CD4-positive, alpha-beta T cell treated with Interferon alpha-2 for 1 hour (primary cell): Measurements from ENCODE around the gene COMP.
"Not testable (repeated sequence)": the region's sequence is repeated elsewhere in the genome, so short reads cannot be mapped to it uniquely, and the experiment has no call there.

ENCODE experiments used
- DNase-seq, 2 donors: peaks; one replicate each; pipeline ENCODE4 v3.0.0-alpha.2; 2020 to 2022

Gene COMP

GRCh38 chr19:18790566-18791314, at the start of gene COMP:
COMP (minus strand) TSS chr19:18791305; CDS start chr19:18791269, 36 bp downstream.
- no peak for DNase-seq

GRCh38 chr19:18840288-18841267, 49.5 kb upstream of the COMP start:
- no peak for DNase-seq

GRCh38 chr19:18839465-18840287, 48.6 kb upstream of the COMP start:
- no peak for DNase-seq

- no peak for DNase-seq
These were observed 43.5 kb upstream of the COMP start for GRCh38 chr19:18834644-18834984.

GRCh38 chr19:18833849-18834643, 42.9 kb upstream of the COMP start:
- DNase-seq = no peak

GRCh38 chr19:18833141-18833476, 42.0 kb upstream of the COMP start:
- no peak for DNase-seq

- no peak for DNase-seq
These were observed 41.4 kb upstream of the COMP start for GRCh38 chr19:18832306-18833140.

GRCh38 chr19:18831524-18832305, 40.6 kb upstream of the COMP start, which contains the start of gene UPF1:
UPF1 (plus strand) TSS chr19:18831959; CDS start chr19:18832210, 251 bp downstream.
- DNase-seq = peak; percentile 96

GRCh38 chr19:18830488-18830887, 39.4 kb upstream of the COMP start:
- no peak for DNase-seq

- DNase-seq = no peak
These were observed 37.7 kb upstream of the COMP start for GRCh38 chr19:18828786-18829185.

GRCh38 chr19:18817574-18817973, 26.5 kb upstream of the COMP start:
- DNase-seq = no peak

- not testable (repeated sequence) for DNase-seq
These were observed 25.5 kb upstream of the COMP start for GRCh38 chr19:18816645-18817044.

- DNase-seq = no peak
These were observed 24.6 kb upstream of the COMP start for GRCh38 chr19:18815673-18816072.

- no peak for DNase-seq
These were observed 23.0 kb upstream of the COMP start for GRCh38 chr19:18814063-18814462.

- DNase-seq = not testable (repeated sequence)
These were observed 20.5 kb upstream of the COMP start for GRCh38 chr19:18811638-18812037.

- no peak for DNase-seq
These were observed 18.2 kb upstream of the COMP start for GRCh38 chr19:18809149-18809868.

- DNase-seq = no peak
These were observed 16.8 kb upstream of the COMP start for GRCh38 chr19:18807861-18808331.

GRCh38 chr19:18804643-18805042, 13.5 kb upstream of the COMP start:
- no peak for DNase-seq

GRCh38 chr19:18804139-18804601, 13.1 kb upstream of the COMP start:
- DNase-seq = no peak
